ENCODE results near the gene CHST1.

Gene CHST1

DNA sequence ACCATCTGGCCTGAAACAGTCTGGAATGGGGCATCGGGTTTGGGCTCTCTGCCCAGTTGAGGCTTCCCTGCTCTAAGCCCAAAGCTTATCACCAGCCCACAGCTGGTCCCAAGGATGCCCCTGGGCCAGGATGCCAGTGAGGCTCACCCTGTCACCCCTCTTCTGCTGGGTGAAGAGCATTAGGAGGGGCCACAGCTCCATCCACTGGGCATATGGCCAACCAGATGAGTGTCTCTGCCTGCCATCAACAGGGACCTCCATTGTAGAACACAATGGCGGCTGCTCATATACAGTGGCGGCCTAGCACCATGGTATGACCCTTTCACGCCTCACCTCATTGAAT lies 5.6 kb downstream of the CHST1 start:
- no peak for DNase-seq (ENCODE audit: low spot score)

- no peak for DNase-seq (ENCODE audit: low spot score)
Measured at GRCh38 chr11:45659031-45659817, 6.2 kb downstream of the CHST1 start.

DNA sequence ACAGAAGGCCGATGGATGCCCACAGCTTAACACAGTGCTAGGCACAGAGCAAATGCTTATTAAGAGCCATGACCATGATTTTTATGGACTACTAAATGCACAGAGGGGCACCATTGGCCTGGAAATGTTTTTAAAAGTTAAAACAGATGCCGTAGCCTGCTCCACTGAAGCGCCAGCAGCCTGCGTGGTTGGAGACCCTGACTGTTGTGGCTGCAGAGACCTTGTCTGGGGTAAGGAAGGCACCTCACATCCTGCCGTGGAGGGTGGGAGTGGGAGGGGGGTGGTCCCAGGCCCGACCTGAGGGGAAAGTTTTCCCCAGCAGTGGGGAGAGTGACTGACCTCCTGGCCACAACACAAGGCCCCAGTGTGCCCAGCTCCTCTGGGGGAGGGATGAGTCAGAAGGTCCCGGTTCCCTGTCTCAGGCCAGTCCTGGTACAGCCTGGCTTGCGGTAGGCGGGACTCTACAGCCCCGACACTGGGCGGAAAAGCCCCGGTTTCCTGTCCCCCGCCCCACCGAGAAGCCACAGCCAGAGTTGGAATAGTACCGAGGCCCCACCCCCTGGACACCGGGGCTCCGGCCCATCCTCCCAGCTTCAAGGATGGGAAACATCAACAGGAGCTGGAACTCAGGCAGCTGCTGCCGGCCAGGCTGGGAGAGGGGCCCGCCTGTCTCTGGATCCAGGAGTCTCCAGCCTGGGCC lies 7.0 kb downstream of the CHST1 start:
- no peak for DNase-seq (ENCODE audit: low spot score)

- DNase-seq (ENCODE audit: low spot score) = no peak
Measured at GRCh38 chr11:45657496-45658260, 7.7 kb downstream of the CHST1 start.

DNA sequence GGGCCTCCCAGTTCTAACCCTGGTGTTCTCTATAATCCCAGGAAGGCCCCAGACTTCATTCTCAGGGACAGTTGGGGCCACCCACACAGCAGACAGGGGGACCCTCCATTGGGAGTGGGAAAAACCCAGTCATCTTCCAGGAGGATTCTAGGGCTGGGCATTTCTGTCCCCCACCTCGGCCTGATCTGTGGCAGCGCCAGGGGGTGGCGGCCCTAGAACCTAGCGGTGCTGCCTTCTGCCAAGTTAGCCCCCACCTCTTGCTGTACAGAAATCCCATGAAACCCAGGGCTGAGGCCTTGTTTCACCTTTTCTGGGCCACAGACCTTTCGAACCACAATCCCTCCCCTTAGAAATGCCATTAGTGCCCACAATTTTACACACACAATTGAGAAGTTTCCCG lies 9.6 kb downstream of the CHST1 start:
- no peak for DNase-seq (ENCODE audit: low spot score)

GRCh38 chr11:45655347-45655756 lies 10.1 kb downstream of the CHST1 start:
- peak; percentile 51 for DNase-seq (ENCODE audit: low spot score)

DNA sequence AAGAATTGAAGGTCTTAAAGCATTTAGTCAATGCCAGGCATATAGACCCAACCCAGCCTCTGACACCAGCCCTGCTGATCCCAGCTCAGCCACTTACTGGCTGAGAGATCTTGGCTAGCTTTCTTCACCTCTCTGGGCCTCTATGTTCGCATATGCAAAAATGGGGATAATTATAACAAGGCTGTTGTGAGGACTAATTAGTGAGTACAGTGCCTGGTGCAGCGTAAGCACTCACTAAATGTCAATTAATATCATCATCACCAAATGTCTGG lies 10.5 kb downstream of the CHST1 start:
- no peak for DNase-seq (ENCODE audit: low spot score)

- DNase-seq (ENCODE audit: low spot score) = no peak
Measured at GRCh38 chr11:45654231-45655011, 11.0 kb downstream of the CHST1 start.

- DNase-seq (ENCODE audit: low spot score) = no peak
Measured at GRCh38 chr11:45653277-45653676, 12.1 kb downstream of the CHST1 start.

DNA sequence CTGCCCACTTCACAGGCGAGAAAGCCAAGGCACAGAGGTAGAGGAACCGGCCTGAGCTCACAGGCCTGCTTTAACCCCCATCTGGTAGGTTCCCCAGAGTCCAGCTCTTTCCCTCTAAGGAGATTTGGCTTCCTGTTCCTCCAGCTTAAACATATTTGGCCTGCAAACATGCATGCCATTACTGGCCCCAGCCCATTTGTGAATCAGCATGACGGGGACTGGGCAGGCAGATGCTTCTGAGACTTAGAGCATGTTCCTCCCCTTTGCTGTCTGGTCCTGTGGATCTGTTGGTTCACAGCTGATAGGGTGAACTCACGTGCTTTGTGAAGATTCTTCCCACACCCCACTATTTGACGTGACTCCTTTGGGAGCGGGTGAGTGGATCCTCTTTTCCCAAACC lies 12.6 kb downstream of the CHST1 start:
- no peak for DNase-seq (ENCODE audit: low spot score)

- no peak for DNase-seq (ENCODE audit: low spot score)
Measured at GRCh38 chr11:45651841-45652749, 13.3 kb downstream of the CHST1 start.

GRCh38 chr11:45651156-45651555 lies 14.3 kb downstream of the CHST1 start:
- DNase-seq (ENCODE audit: low spot score) = no peak

DNA sequence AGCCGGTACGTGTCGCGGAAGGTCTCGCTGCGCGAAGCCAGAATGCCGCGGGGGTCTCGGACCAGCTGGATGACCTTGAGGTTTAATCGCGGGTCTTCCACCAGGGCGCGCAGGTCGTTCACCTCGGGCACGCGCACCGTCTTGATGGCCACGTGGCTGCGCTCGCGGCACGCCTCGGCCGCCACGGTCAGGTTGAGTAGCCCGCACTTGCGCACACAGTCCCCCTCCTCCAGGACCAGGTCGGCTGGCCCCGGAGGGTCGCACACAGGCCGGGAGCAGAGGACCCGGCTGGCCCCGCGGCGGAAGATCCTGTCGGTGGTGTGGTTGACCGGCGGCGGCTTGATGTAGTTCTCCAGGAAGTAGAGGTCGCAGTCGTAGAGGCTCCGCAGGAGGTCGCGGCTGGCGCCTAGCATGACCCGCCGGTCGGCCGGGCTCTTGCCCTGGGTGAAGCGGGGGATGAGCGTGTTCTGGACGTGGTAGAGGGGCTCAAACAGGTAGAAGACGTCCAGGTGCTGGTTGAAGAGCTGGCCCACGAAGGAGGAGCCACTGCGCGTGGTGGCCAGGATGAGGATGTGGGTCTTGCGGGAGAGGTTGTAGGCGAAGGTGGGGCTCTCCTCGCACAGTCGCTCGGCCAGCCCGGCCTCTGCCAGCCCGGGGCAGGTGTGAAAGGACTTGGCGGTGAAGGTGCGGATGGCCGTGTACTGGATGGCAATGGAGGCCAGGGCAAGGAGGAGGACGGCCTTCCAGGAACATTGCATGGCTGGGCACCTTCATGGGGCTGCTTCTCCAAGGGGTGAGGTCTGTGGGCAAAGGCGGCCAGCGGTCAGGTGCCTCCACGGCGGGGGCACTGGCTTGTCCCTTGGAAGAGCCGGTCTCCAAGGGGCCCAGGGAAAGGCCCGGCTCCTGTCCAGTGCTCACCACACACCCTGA lies 15.0 kb downstream of the CHST1 start:
- DNase-seq (ENCODE audit: low spot score) = no peak

DNA sequence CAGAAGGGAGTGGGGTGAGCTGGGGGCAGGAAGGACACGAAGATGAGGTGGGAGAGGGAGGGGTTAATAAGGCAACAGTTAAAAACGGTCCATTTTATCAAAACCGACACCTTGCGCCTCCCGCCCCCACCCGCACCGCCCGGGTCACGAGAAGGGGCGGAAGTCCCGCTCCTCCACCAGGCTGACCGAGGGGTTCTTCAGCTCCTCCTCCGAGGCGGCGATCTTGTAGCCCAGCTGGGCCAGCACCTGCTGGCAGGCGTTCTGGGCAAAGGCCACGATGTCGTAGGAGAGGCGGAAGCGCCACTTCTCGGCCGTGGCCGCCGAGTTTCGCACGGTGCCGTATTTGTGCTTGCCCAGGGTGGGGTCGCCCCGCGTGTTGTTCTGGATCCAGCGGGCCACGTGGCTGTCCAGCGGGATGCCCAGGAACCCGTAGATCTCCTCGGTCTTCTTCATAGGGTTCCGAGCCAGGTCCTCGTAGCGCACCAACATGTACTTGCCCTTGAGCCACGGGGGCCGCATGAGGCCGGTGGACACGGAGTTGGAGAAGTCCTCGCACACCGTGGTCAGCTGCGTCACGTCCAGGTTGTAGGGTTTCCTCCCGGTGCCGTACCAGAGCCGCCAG lies 15.8 kb downstream of the CHST1 start:
- no peak for DNase-seq (ENCODE audit: low spot score)

- DNase-seq (ENCODE audit: low spot score) = no peak
Measured at GRCh38 chr11:45648931-45649330, 16.5 kb downstream of the CHST1 start.

DNA sequence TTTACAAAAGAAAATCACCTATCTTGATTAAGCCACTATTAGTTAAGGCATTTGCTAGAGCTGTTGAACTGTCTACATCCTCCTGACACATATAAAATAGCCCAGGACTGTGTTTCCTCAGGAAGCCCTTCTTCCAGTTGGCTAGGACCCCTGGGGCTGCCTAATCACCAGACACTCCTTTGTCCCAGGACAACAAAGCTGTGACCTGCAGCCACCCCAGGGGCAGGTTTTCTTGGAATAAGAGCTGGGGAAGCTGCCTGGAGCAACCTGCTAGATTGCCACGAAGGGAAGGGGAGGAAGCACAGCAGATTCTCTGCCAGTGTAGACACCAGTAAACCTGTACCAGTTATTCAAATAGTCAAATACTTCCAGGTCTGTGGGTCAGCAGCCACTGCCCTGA lies 17.6 kb downstream of the CHST1 start:
- no peak for DNase-seq (ENCODE audit: low spot score)

DNA sequence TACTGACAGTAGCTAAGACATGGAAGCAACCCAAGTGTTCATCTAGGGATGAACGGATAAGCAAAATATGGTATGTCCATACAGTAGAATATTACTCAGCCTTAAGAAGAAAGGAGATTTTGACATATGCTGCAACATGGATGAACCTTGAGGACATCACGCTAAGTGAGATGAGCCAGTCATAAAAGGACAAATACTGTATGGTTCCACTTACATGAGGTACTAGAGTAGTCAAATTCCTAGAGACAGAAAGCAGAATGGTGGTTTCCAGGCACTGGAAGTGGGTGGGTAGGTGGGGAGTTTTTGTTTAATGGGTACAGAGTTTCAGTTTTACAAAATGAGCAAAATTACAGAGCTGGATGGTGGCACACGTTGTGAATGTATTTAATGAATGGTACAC lies 18.1 kb downstream of the CHST1 start:
- no peak for DNase-seq (ENCODE audit: low spot score)

DNA sequence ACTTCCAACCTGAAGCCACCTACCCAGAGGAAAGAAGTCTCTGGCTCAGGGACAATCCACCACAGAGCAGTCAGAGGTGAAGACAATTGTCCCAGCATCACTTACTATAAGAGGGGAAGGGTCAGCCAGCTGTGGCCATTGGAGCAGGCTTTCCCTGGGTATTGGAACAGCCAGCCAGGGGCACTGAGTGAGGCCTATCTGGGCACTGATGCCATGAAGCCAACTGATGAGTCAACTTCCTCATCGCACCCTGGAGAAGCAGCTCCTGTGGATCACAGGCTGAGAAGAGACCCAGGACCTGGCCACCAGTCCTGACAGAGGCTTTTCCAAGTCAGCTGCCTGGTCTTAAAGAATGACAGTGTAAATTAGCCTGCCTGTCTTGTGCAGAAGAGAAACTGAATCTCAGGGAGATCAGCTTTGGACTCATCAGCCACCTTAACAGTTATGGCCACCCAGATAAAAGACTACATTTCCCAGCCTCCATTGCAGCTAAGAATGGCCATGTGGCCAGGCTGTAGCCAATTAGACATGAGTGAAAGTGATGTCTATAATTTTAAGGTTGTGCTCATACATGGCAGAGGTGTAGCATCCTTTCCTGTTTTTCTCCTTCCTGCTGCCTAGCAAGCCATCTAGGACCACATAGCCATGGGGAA lies 19.0 kb downstream of the CHST1 start:
- peak; percentile 34 for DNase-seq (ENCODE audit: low spot score)

Data from CD4-positive, alpha-beta T cell treated with Interleukin-2 at 100 ng/mL for 4 hours (primary cell).